SU-DHL-6 (cell line): Measurements from ENCODE around the gene MTG1.
"Not testable (repeated sequence)": the region's sequence is repeated elsewhere in the genome, so short reads cannot be mapped to it uniquely, and the experiment has no call there.

ENCODE experiments used
- H2AFZ ChIP-seq: fragments of 200-600 bp; sonication (generic); 2 replicates; pipeline ENCODE4 v1.6.1; 2014; ENCODE audit warnings: low read depth, mild to moderate bottlenecking, moderate library complexity, mixed read lengths, antibody characterized with exemption, low read length; ENCODE audit not compliant: severe bottlenecking
- H3F3A ChIP-seq: fragments of 200-600 bp; shearing (Covaris generic); 2 replicates; pipeline ENCODE4 v1.6.0; 2016; ENCODE audit warnings: antibody characterized with exemption, mild to moderate bottlenecking; ENCODE audit not compliant: insufficient read depth
- H3K27ac ChIP-seq: fragments of 200-600 bp; sonication (generic); 2 replicates; pipeline ENCODE4 v1.5.1; 2016; ENCODE audit warnings: low read depth, mild to moderate bottlenecking, low read length, moderate library complexity, mixed read lengths
- H3K27me3 ChIP-seq: fragments of 200-600 bp; sonication (generic), shearing (Covaris generic); 2 replicates; pipeline ENCODE4 v1.6.0; 2014; ENCODE audit warnings: mild to moderate bottlenecking, low read length
- H3K36me3 ChIP-seq: fragments of 200-600 bp; sonication (generic); 2 replicates; pipeline ENCODE4 v1.6.1; 2014; ENCODE audit warnings: mild to moderate bottlenecking, low read length, mixed read lengths
- H3K4me2 ChIP-seq: fragments of 300-600, 200-600 bp; shearing (Covaris generic), sonication (generic); 2 replicates; pipeline ENCODE4 v1.6.0; 2014; ENCODE audit warnings: low read length, low read depth, mild to moderate bottlenecking; ENCODE audit not compliant: poor library complexity, severe bottlenecking
- H3K4me3 ChIP-seq: fragments of 200-600 bp; sonication (generic); 2 replicates; pipeline ENCODE4 v1.5.1; 2014; ENCODE audit warnings: antibody characterized with exemption, low read length, mild to moderate bottlenecking, mixed read lengths; ENCODE audit not compliant: insufficient read depth, poor library complexity, severe bottlenecking
- H3K79me2 ChIP-seq: fragments of 200-600 bp; sonication (generic); 2 replicates; pipeline ENCODE4 v1.6.1; 2014; ENCODE audit warnings: mild to moderate bottlenecking, low read length, moderate library complexity; ENCODE audit not compliant: insufficient read depth
- H3K9ac ChIP-seq: fragments of 200-600 bp; sonication (generic); 2 replicates; pipeline ENCODE4 v1.7.0; 2014; ENCODE audit warnings: mild to moderate bottlenecking, low read length
- H3K9me2 ChIP-seq: fragments of 200-600 bp; sonication (generic); replicated peaks from 2 replicates; pipeline ENCODE4 v1.6.1; 2014; ENCODE audit warnings: low read length; ENCODE audit not compliant: insufficient read depth
- H3K9me3 ChIP-seq: fragments of 200-600 bp; sonication (generic); 2 replicates; pipeline ENCODE4 v1.6.1; 2014; ENCODE audit warnings: low read length, mixed read lengths; ENCODE audit not compliant: insufficient read depth
- H4K20me1 ChIP-seq: fragments of 200-600 bp; sonication (generic); 2 replicates; pipeline ENCODE4 v1.6.1; 2014; ENCODE audit warnings: low read depth, mild to moderate bottlenecking, antibody characterized with exemption, low read length, moderate library complexity, mixed read lengths
- CTCF ChIP-seq: fragments of 200-600 bp; sonication (generic); IDR thresholded peaks from one replicate; pipeline ENCODE4 v1.5.1; 2017; ENCODE audit warnings: antibody characterized with exemption, mild to moderate bottlenecking, low read length, moderate library complexity; ENCODE audit not compliant: insufficient read depth, poor library complexity, severe bottlenecking
- EZH2phosphoT487 ChIP-seq: fragments of 200-600 bp; sonication (generic), shearing (Covaris generic); conservative IDR thresholded peaks from 2 replicates; pipeline ENCODE4 v1.6.1; 2018; ENCODE audit warnings: mild to moderate bottlenecking, antibody characterized with exemption, low read length, moderate library complexity, mixed read lengths

The MTG1 gene

GRCh38 chr10:133385214-133385613 is 8.7 kb upstream of the MTG1 start:
- no peak overlapping the region for H3K9ac ChIP-seq
- no peak overlapping the region for H3K27ac ChIP-seq
- peaks cover 10% of the 10 kb centered on the region for H3F3A ChIP-seq
- H3K9me2 ChIP-seq: no peaks in the 10 kb centered on the region
- TF ChIP-seq EZH2phosphoT487 (no peak), CTCF (no peak)
- no peaks in the 10 kb centered on the region for H3K79me2 ChIP-seq
- no peak overlapping the region for H3K4me3 ChIP-seq
- H3K4me2 ChIP-seq: no peak overlapping the region
- H3K9me3 ChIP-seq: no peaks in the 10 kb centered on the region
- no peaks in the 10 kb centered on the region for H4K20me1 ChIP-seq
- no peaks in the 10 kb centered on the region for H3K27me3 ChIP-seq
- no peak overlapping the region for H2AFZ ChIP-seq
- no peaks in the 10 kb centered on the region for H3K36me3 ChIP-seq

GRCh38 chr10:133386951-133387350 is 7.0 kb upstream of the MTG1 start:
- not testable (repeated sequence) for H2AFZ ChIP-seq, H3K9ac ChIP-seq

GRCh38 chr10:133388236-133388972 is 5.6 kb upstream of the MTG1 start:
- no peak for TF ChIP-seq EZH2phosphoT487
- no peak for TF ChIP-seq CTCF
- H3K27me3 ChIP-seq: no peaks in the 10 kb centered on the region
- H4K20me1 ChIP-seq: no peaks in the 10 kb centered on the region
- peak overlapping the region; percentile 32 for H3K4me3 ChIP-seq
- H3K9me2 ChIP-seq: no peaks in the 10 kb centered on the region
- peak overlapping the region; percentile 92 for H3K4me2 ChIP-seq
- H3K27ac ChIP-seq: peak overlapping the region; percentile 93
- peak overlapping the region; percentile 61 for H3K9ac ChIP-seq
- H3K79me2 ChIP-seq: no peaks in the 10 kb centered on the region
- peak overlapping the region; percentile 44 for H2AFZ ChIP-seq
- H3K36me3 ChIP-seq: no peaks in the 10 kb centered on the region
- peaks cover 18% of the 10 kb centered on the region for H3F3A ChIP-seq
- H3K9me3 ChIP-seq: no peaks in the 10 kb centered on the region

More at GRCh38 chr10:133386951-133387350, 7.0 kb upstream of the MTG1 start:
- not testable (repeated sequence) for H3K27me3 ChIP-seq, H3K9me3 ChIP-seq, H3K4me3 ChIP-seq, H3K79me2 ChIP-seq, H3K36me3 ChIP-seq, H3K9me2 ChIP-seq, H3K4me2 ChIP-seq, H3K27ac ChIP-seq, H4K20me1 ChIP-seq
- H3F3A ChIP-seq: peaks cover 14% of the 10 kb centered on the region

- Histone ChIP-seq H3K27me3 (no peaks in the 10 kb centered on the region), H3K27ac (peak overlapping the region; percentile 93), H3K79me2 (peaks cover under 1% of the 10 kb centered on the region; the same call in 1 of the 2 replicates), H3K9me2 (no peaks in the 10 kb centered on the region), H3K4me3 (peak overlapping the region; percentile 60), H3K9me3 (no peaks in the 10 kb centered on the region), H3K36me3 (no peaks in the 10 kb centered on the region), H3K9ac (peak overlapping the region; percentile 61), H4K20me1 (no peaks in the 10 kb centered on the region), H3K4me2 (peak overlapping the region; percentile 92), H2AFZ (peak overlapping the region; percentile 44), H3F3A (peaks cover 22% of the 10 kb centered on the region)
- TF ChIP-seq EZH2phosphoT487 (no peak), CTCF (no peak)
These were observed 4.8 kb upstream of the MTG1 start for GRCh38 chr10:133388973-133389818.
